ENCODE measurements around the gene THOC1. TPM values are rescaled to one million over a fixed set of nuclear protein-coding genes. Genes with fewer than 3 reads are reported as not detected.

The THOC1 gene
- polyA plus RNA-seq, 1 donor from 2014 or later, result 25.7 TPM

- H3K4me3 Mint-ChIP-seq, result no peak overlapping the region
- peak overlapping the region in 1 of 3 donors; percentile 1 for H3K27ac Mint-ChIP-seq
These were observed 55.1 kb downstream of the THOC1 start for GRCh38 chr18:212780-213179.

GRCh38 chr18:211582-211981 lies 56.3 kb downstream of the THOC1 start:
- no peaks in the 10 kb centered on the region for H3K27me3 Mint-ChIP-seq
- H3K27ac Mint-ChIP-seq, result no peak overlapping the region
- no peaks in the 10 kb centered on the region for H3K9me3 Mint-ChIP-seq
- peaks cover 3% of the 10 kb centered on the region for H3K36me3 Mint-ChIP-seq
- H3K4me3 Mint-ChIP-seq, result no peak overlapping the region
- no peaks in the 10 kb centered on the region for H3K4me1 Mint-ChIP-seq

More at GRCh38 chr18:212780-213179, 55.1 kb downstream of the THOC1 start:
- Mint-ChIP-seq H3K36me3 (peaks cover 3% of the 10 kb centered on the region), H3K9me3 (no peaks in the 10 kb centered on the region), H3K4me1 (no peaks in the 10 kb centered on the region), H3K27me3 (no peaks in the 10 kb centered on the region)

GRCh38 chr18:210733-211132 lies 57.1 kb downstream of the THOC1 start:
- Mint-ChIP-seq H3K4me1 (peaks cover 0 to 1% (median 0%) of the 10 kb centered on the region in 3 donors), H3K9me3 (no peaks in the 10 kb centered on the region), H3K27ac (peak overlapping the region in 1 of 3 donors; percentile 39), H3K27me3 (no peaks in the 10 kb centered on the region), H3K36me3 (peaks cover 5% of the 10 kb centered on the region), H3K4me3 (no peak overlapping the region)

GRCh38 chr18:210075-210474 lies 57.8 kb downstream of the THOC1 start:
- Mint-ChIP-seq H3K9me3 (no peaks in the 10 kb centered on the region), H3K4me1 (peaks cover 0 to 1% (median 0%) of the 10 kb centered on the region in 3 donors), H3K27me3 (no peaks in the 10 kb centered on the region), H3K27ac (no peak overlapping the region), H3K4me3 (no peak overlapping the region), H3K36me3 (peaks cover 12% of the 10 kb centered on the region)

GRCh38 chr18:199768-200167 lies 68.1 kb downstream of the THOC1 start:
- Mint-ChIP-seq H3K4me3 (no peak overlapping the region), H3K27ac (no peak overlapping the region), H3K9me3 (no peaks in the 10 kb centered on the region), H3K4me1 (peaks cover 0 to 3% (median 0%) of the 10 kb centered on the region in 3 donors), H3K36me3 (peaks cover 13% of the 10 kb centered on the region), H3K27me3 (no peaks in the 10 kb centered on the region)

GRCh38 chr18:199214-199613 lies 68.6 kb downstream of the THOC1 start:
- no peak overlapping the region for H3K4me3 Mint-ChIP-seq
- H3K36me3 Mint-ChIP-seq, result peaks cover 13% of the 10 kb centered on the region
- peaks cover 0 to 3% (median 0%) of the 10 kb centered on the region in 3 donors for H3K4me1 Mint-ChIP-seq
- no peaks in the 10 kb centered on the region for H3K9me3 Mint-ChIP-seq
- no peaks in the 10 kb centered on the region for H3K27me3 Mint-ChIP-seq
- no peak overlapping the region for H3K27ac Mint-ChIP-seq

GRCh38 chr18:195651-196050 lies 72.2 kb downstream of the THOC1 start:
- Mint-ChIP-seq H3K4me3 (no peak overlapping the region), H3K27ac (no peak overlapping the region), H3K36me3 (peaks cover 16% of the 10 kb centered on the region), H3K4me1 (peaks cover 0 to 3% (median 0%) of the 10 kb centered on the region in 3 donors), H3K9me3 (no peaks in the 10 kb centered on the region), H3K27me3 (no peaks in the 10 kb centered on the region)

- Mint-ChIP-seq H3K36me3 (peaks cover 18% of the 10 kb centered on the region), H3K27me3 (no peaks in the 10 kb centered on the region), H3K4me1 (peaks cover 2 to 12% (median 5%) of the 10 kb centered on the region in 3 donors), H3K4me3 (no peak overlapping the region), H3K27ac (no peak overlapping the region), H3K9me3 (no peaks in the 10 kb centered on the region)
These were observed 75.0 kb downstream of the THOC1 start for GRCh38 chr18:192801-193200.

GRCh38 chr18:191725-192124 lies 76.1 kb downstream of the THOC1 start:
- Mint-ChIP-seq H3K27me3 (no peaks in the 10 kb centered on the region), H3K27ac (no peak overlapping the region), H3K9me3 (no peaks in the 10 kb centered on the region), H3K4me3 (no peak overlapping the region), H3K4me1 (peaks cover 4 to 17% (median 6%) of the 10 kb centered on the region in 3 donors), H3K36me3 (peaks cover 13% of the 10 kb centered on the region)

GRCh38 chr18:189254-189653 lies 78.6 kb downstream of the THOC1 start:
- Mint-ChIP-seq H3K4me3 (no peak overlapping the region), H3K4me1 (peaks cover 3 to 17% (median 4%) of the 10 kb centered on the region in 3 donors), H3K36me3 (peaks cover 6% of the 10 kb centered on the region), H3K27me3 (no peaks in the 10 kb centered on the region), H3K9me3 (no peaks in the 10 kb centered on the region), H3K27ac (no peak overlapping the region)

- Mint-ChIP-seq H3K36me3 (peaks cover 7% of the 10 kb centered on the region), H3K4me1 (peaks cover 4 to 20% (median 9%) of the 10 kb centered on the region in 3 donors), H3K4me3 (no peak overlapping the region), H3K9me3 (no peaks in the 10 kb centered on the region), H3K27ac (peak overlapping the region in 1 of 3 donors; percentile 5), H3K27me3 (no peaks in the 10 kb centered on the region)
These were observed 84.1 kb downstream of the THOC1 start for GRCh38 chr18:183769-184168.

- H3K27ac Mint-ChIP-seq, result no peak overlapping the region
These were observed 86.1 kb downstream of the THOC1 start for GRCh38 chr18:181711-182110.

GRCh38 chr18:179499-179898 lies 88.3 kb downstream of the THOC1 start:
- Mint-ChIP-seq H3K9me3 (no peaks in the 10 kb centered on the region), H3K27ac (no peak overlapping the region), H3K27me3 (no peaks in the 10 kb centered on the region), H3K36me3 (peaks cover 9% of the 10 kb centered on the region), H3K4me1 (peaks cover 7 to 11% (median 9%) of the 10 kb centered on the region in 3 donors), H3K4me3 (no peak overlapping the region)

More at GRCh38 chr18:181711-182110, 86.1 kb downstream of the THOC1 start:
- no peaks in the 10 kb centered on the region for H3K9me3 Mint-ChIP-seq
- H3K27me3 Mint-ChIP-seq, result no peaks in the 10 kb centered on the region
- H3K36me3 Mint-ChIP-seq, result peaks cover 8% of the 10 kb centered on the region
- H3K4me1 Mint-ChIP-seq, result peaks cover 4 to 11% (median 6%) of the 10 kb centered on the region in 3 donors
- H3K4me3 Mint-ChIP-seq, result no peak overlapping the region

- no peak overlapping the region for H3K4me3 Mint-ChIP-seq
- H3K27me3 Mint-ChIP-seq, result no peaks in the 10 kb centered on the region
- H3K27ac Mint-ChIP-seq, result no peak overlapping the region
- H3K4me1 Mint-ChIP-seq, result peaks cover 0 to 7% (median 5%) of the 10 kb centered on the region in 3 donors
- no peaks in the 10 kb centered on the region for H3K9me3 Mint-ChIP-seq
- H3K36me3 Mint-ChIP-seq, result peaks cover 10% of the 10 kb centered on the region
These were observed 95.5 kb downstream of the THOC1 start for GRCh38 chr18:172361-172760.
